T1000 (cell line): ENCODE data around the gene PRKCD.

Experiments
- DNase-seq: peaks from one replicate; lab custom pipeline; 2025; ENCODE audit warnings: mixed read lengths; lab: John Stamatoyannopoulos, UW

Gene PRKCD

GRCh38 chr3:53170325-53171063 lies 9.5 kb downstream of the PRKCD start:
- no peak for DNase-seq

DNA sequence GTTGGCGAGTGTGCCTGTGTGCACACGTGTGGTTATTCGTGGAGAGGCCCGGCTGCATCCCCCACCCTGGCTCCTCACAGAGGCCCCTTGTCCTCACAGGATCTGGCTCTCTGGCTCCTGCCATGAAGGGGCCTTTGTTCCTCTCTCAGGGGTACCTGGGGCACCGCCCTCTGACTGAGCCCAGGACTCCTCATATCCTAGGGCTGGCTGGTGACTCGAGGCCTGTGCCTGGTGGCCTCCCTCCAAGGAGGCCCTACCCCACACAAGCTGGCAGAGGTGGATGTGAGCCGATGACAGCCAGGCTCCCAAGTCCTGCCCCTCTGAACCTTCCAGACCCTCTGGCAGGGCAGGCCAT lies 10.0 kb downstream of the PRKCD start:
- no peak for DNase-seq

DNA sequence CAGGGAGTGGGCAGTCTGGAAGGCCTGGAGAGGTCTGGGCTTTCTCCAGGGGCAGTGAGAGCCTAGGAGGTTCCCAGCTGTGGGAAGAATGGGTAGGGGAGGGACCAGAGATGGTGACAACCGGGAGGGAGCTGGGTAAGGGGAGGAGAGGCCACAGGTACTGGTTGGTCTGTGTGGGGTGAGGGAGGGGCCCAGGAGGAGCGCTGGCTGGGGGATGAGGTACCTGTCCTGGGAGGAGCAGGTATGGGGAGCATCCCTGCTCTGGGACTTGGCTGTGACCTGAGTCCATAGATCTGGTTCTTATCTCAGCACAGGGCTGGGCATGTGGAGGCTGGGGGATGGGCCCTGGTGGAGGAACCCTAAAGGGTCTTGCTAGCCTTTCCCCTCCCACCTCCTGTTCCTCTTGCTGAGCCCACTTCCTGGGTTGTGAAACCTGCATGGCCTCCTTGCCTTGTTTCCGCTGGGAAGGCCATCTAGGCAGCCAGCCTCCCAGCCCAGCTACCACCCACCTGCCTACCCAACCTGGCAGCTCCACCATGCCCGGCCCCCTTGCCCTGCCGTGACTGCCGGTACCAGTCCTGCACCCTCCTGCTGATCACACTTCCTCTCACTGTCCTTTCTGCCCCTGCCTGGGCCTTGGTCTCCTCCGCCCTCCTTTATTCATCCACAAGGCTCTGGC lies 11.0 kb downstream of the PRKCD start:
- DNase-seq = no peak

- no peak for DNase-seq
Observed at GRCh38 chr3:53173107-53173506, 12.1 kb downstream of the PRKCD start.

- DNase-seq = no peak
Observed at GRCh38 chr3:53174346-53175250, 13.6 kb downstream of the PRKCD start.

GRCh38 chr3:53175613-53176540 lies 14.9 kb downstream of the PRKCD start:
- no peak for DNase-seq

- DNase-seq = no peak
Observed at GRCh38 chr3:53178246-53178645, 17.2 kb downstream of the PRKCD start.

DNA sequence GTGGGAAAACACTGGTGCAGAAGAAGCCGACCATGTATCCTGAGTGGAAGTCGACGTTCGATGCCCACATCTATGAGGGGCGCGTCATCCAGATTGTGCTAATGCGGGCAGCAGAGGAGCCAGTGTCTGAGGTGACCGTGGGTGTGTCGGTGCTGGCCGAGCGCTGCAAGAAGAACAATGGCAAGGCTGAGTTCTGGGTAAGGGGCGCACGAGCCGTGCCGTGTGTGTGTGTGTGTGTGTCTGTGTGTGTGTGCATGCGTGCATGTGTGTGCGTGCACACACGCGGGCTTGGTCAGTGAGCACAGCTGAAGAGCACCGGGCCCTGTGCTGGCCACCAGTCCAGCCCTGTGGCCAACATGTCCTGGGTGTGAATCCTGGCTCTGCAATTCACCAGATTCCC lies 18.6 kb downstream of the PRKCD start:
- no peak for DNase-seq

- no peak for DNase-seq
Observed at GRCh38 chr3:53180305-53181023, 19.5 kb downstream of the PRKCD start.

- no peak for DNase-seq
Observed at GRCh38 chr3:53181024-53181371, 20.0 kb downstream of the PRKCD start.

- DNase-seq = no peak
Observed at GRCh38 chr3:53181528-53181927, 20.5 kb downstream of the PRKCD start.

DNA sequence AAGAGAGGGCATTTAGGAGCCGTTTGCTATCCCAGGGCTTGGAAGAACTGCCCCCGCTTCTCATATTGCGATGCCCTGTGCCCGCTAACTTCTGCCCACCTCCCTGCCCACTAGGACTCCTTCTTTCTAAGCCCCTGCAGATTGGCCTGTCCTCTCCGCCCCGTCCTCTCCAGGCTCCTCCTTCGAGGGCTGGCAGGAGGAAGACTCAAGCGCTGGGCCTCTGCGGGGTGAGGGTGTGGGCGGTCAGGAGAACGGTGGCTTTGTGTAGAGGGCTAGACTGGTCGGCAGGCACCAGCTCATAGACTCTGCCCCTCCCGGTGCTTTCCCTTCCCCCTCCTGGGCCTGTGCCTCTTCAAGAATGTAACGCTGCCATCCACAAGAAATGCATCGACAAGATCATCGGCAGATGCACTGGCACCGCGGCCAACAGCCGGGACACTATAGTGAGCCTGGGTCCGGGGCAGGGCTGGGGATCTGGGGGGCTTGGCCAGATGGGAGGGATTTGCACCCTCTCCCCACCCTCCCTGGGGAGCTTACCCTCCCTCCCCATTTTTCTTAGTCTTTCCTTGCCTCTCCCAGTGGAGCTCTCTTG lies 21.9 kb downstream of the PRKCD start:
- no peak for DNase-seq

GRCh38 chr3:53183514-53183913 lies 22.5 kb downstream of the PRKCD start:
- no peak for DNase-seq

GRCh38 chr3:53184701-53185100 lies 23.7 kb downstream of the PRKCD start:
- no peak for DNase-seq

DNA sequence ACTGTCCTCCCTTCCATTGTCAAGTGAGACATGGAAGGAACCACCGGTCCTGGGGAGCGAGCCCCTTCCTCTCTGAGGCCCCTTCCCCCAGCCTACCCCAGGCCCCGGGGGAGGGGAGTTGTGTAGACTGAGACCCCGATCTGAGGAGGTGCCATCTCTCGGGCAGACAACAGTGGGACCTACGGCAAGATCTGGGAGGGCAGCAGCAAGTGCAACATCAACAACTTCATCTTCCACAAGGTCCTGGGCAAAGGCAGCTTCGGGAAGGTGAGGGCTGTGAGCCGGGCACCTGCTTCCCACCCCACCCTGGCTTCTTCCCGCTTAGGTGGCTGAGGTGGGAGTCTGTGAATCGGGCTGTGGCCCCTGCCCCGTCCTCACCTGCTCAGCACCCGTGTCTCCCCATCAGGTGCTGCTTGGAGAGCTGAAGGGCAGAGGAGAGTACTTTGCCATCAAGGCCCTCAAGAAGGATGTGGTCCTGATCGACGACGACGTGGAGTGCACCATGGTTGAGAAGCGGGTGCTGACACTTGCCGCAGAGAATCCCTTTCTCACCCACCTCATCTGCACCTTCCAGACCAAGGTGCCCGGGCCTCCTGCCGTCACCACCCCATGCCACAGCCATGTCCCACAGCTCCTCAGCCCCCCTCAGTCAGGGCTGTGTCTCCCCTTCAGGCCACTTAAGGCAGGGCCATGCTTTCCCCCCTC lies 24.9 kb downstream of the PRKCD start:
- no peak for DNase-seq

- DNase-seq = no peak
Observed at GRCh38 chr3:53186726-53187125, 25.7 kb downstream of the PRKCD start.

- no peak for DNase-seq
Observed at GRCh38 chr3:53187430-53187829, 26.4 kb downstream of the PRKCD start.

GRCh38 chr3:53188136-53188685 lies 27.2 kb downstream of the PRKCD start:
- no peak for DNase-seq

- DNase-seq = no peak
Observed at GRCh38 chr3:53188720-53189119, 27.7 kb downstream of the PRKCD start.

- no peak for DNase-seq
Observed at GRCh38 chr3:53189276-53189675, 28.3 kb downstream of the PRKCD start.
